ENCODE data around the gene TP53BP2.

The TP53BP2 gene

DNA sequence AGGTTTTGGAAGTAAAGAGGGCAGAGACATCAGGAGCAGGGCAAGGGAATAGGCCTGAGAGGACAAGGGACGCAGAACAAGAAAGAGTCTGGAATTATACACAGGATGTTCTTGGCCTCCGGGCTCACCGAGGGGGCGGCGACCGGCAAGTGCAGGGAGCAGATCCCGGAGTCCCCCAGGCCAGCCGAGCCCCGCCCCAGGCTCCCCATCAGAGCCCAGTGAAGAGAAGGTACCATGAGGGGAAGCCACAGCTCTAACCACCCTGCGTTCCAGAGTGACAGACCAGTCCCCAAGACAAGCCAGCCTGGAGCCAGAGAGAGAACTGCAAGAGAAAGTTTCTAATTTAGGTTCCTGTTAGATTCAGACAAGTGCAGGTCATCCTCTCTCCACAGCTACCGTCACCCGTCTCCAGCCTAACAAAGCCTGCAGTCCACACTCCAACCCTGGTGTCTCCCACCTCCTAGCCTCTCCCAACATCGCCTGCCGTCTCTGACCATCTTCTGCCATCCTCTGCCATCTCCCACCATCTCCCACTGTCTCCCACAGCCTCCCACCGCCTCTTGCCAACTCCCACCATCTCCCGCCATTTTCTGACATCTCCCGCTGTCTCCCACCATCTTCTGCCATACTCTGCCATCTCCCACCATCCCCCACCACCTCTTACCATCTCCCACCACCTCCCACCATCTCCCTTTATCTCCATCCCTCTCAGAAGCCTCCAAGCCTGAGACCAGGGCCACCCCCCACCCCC is 90.9 kb downstream of the TP53BP2 start:
- Histone ChIP-seq H3K36me3 (ENCODE audit: insufficient read depth, low read length) (peaks cover 44% of the 10 kb centered on the region), H3K79me2 (ENCODE audit: control insufficient read depth, insufficient read depth, low read length, unreplicated experiment) (no peaks in the 10 kb centered on the region), H2AFZ (ENCODE audit: low read length, unreplicated experiment) (no peak overlapping the region), H3K27me3 (ENCODE audit: insufficient read depth, low read length) (no peaks in the 10 kb centered on the region), H3K4me3 (ENCODE audit: low read depth, low read length) (no peak overlapping the region), H3K27ac (ENCODE audit: low read depth, low read length) (no peak overlapping the region), H3K4me1 (ENCODE audit: control insufficient read depth, insufficient read depth, low read length, unreplicated experiment) (no peaks in the 10 kb centered on the region)

DNA sequence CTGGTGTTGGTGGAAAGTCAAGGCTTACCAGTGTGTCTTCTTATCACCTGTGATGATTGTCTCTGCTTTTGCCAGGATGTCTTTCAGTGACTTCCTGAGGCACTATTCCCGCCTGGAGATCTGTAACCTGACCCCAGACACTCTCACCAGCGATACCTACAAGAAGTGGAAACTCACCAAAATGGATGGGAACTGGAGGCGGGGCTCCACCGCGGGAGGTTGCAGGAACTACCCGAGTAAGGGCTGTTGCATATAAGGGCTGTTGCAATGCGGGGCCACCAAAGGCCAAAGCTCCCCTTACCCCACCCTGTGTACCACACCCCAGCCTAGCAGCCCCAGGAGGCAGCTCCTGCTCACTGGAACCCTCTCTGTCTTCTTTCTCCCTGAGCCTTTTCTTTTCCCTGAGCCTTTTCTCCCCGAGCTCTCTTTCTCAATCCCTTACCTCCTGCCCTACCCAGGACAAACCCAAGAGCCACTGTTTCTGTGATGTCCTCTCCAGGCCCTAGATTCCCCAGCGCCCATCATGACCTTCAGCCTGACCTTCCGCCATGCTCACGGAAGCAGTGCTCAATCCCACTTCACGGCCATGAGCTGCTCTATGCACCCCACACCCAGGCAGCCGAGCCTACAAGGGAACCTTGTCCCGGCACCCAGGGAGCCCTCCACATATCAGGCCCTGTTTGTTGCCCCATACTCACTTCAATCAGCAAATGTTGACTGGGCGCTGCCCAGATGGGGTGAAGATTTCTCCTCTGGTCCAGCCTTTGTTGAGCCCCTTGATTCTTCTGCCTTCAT is 92.8 kb downstream of the TP53BP2 start:
- Histone ChIP-seq H3K27me3 (ENCODE audit: insufficient read depth, low read length) (no peaks in the 10 kb centered on the region), H3K4me3 (ENCODE audit: low read depth, low read length) (no peak overlapping the region), H3K79me2 (ENCODE audit: control insufficient read depth, insufficient read depth, low read length, unreplicated experiment) (peaks cover 3% of the 10 kb centered on the region), H3K27ac (ENCODE audit: low read depth, low read length) (no peak overlapping the region), H3K36me3 (ENCODE audit: insufficient read depth, low read length) (peaks cover 42% of the 10 kb centered on the region), H3K4me1 (ENCODE audit: control insufficient read depth, insufficient read depth, low read length, unreplicated experiment) (peaks cover 11% of the 10 kb centered on the region), H2AFZ (ENCODE audit: low read length, unreplicated experiment) (no peak overlapping the region)

GRCh38 chr1:223751696-223752095 is 94.1 kb downstream of the TP53BP2 start:
- H3K36me3 ChIP-seq (ENCODE audit: insufficient read depth, low read length): peaks cover 44% of the 10 kb centered on the region
- H3K4me3 ChIP-seq (ENCODE audit: low read depth, low read length): no peak overlapping the region
- H2AFZ ChIP-seq (ENCODE audit: low read length, unreplicated experiment): no peak overlapping the region
- H3K79me2 ChIP-seq (ENCODE audit: control insufficient read depth, insufficient read depth, low read length, unreplicated experiment): peaks cover 3% of the 10 kb centered on the region
- H3K4me1 ChIP-seq (ENCODE audit: control insufficient read depth, insufficient read depth, low read length, unreplicated experiment): peaks cover 23% of the 10 kb centered on the region
- H3K27me3 ChIP-seq (ENCODE audit: insufficient read depth, low read length): no peaks in the 10 kb centered on the region
- H3K27ac ChIP-seq (ENCODE audit: low read depth, low read length): no peak overlapping the region

DNA sequence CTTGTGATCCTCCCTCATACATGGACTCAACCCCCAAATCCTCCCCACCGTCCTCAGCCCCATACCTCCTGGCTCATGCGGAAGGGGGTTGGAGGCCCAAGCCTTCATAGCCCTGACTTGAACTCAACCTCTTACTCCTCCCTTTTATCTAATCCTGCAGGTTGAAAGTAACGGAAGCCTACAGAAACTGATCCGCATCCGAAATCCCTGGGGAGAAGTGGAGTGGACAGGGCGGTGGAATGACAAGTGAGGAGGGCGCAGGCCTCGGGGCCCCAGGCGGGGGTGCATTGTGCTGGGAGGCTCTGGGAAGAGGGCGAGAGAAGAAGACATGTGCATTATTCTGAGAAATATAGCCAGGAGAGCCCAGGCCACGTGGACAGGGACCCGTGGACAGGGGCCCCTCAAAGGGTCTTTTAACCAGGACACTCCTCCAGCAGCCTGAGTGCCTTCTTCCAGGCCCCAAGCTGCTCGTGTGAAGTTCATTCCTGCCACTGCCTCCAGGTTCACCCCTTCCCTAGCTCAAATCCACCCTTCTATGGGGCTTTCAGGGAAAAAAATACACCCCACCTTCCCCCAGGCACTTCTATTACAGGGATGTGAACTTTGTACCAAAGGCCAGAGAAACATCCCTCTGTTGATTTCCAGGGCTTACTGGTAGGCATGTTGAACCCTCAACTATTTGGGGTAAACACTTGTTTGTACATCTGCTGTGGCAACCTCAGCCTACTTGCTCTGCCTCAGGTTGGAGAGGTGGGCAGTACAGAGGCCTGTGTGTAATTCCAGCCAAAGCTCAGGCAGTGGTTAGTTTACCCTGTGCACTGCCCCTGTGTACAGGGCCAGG is 94.8 kb downstream of the TP53BP2 start:
- no peak overlapping the region for H3K4me3 ChIP-seq (ENCODE audit: low read depth, low read length)
- peaks cover 27% of the 10 kb centered on the region for H3K4me1 ChIP-seq (ENCODE audit: control insufficient read depth, insufficient read depth, low read length, unreplicated experiment)
- no peak overlapping the region for H2AFZ ChIP-seq (ENCODE audit: low read length, unreplicated experiment)
- no peak overlapping the region for H3K27ac ChIP-seq (ENCODE audit: low read depth, low read length)
- peaks cover 3% of the 10 kb centered on the region for H3K79me2 ChIP-seq (ENCODE audit: control insufficient read depth, insufficient read depth, low read length, unreplicated experiment)
- no peaks in the 10 kb centered on the region for H3K27me3 ChIP-seq (ENCODE audit: insufficient read depth, low read length)
- H3K36me3 ChIP-seq (ENCODE audit: insufficient read depth, low read length): peaks cover 48% of the 10 kb centered on the region

- H3K27ac ChIP-seq (ENCODE audit: low read depth, low read length): peak overlapping the region; percentile 63; the same call in 1 of the 2 replicates
- peaks cover 3% of the 10 kb centered on the region for H3K79me2 ChIP-seq (ENCODE audit: control insufficient read depth, insufficient read depth, low read length, unreplicated experiment)
- no peak overlapping the region for H2AFZ ChIP-seq (ENCODE audit: low read length, unreplicated experiment)
- H3K4me1 ChIP-seq (ENCODE audit: control insufficient read depth, insufficient read depth, low read length, unreplicated experiment): peaks cover 32% of the 10 kb centered on the region
- no peaks in the 10 kb centered on the region for H3K27me3 ChIP-seq (ENCODE audit: insufficient read depth, low read length)
- no peak overlapping the region for H3K4me3 ChIP-seq (ENCODE audit: low read depth, low read length)
- H3K36me3 ChIP-seq (ENCODE audit: insufficient read depth, low read length): peaks cover 50% of the 10 kb centered on the region
These were observed 96.7 kb downstream of the TP53BP2 start for GRCh38 chr1:223748773-223749733.

GRCh38 chr1:223748405-223748772 is 97.4 kb downstream of the TP53BP2 start:
- Histone ChIP-seq H3K27ac (ENCODE audit: low read depth, low read length) (peak overlapping the region; percentile 63), H3K36me3 (ENCODE audit: insufficient read depth, low read length) (peaks cover 50% of the 10 kb centered on the region; the same call in 1 of the 2 replicates), H3K4me3 (ENCODE audit: low read depth, low read length) (no peak overlapping the region)

DNA sequence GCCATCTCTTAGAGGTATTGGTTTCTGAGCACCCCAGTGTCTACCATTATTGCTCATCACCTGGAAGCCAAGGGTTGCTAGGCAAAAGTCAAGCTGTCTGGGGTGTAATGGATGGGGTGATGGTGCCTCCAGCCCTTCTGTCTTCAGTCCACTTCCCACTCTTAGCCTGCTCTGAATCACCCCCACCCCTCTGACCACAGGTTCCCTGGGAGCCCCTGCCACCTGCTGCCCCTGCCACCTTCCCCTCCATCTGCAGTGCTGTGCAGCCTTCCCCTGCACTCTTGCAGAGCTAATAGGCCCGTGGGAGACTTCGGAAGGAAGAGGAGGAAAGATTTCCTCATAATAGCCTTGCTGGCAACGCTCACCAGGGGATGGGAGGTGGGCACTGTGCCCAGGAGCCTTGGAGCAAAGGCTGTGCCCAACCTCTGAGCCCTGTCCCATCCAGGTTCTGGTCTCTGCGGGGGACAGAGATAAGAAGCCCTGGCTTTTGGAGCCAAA is 97.9 kb downstream of the TP53BP2 start:
- H3K27ac ChIP-seq (ENCODE audit: low read depth, low read length): peak overlapping the region; percentile 63

More at GRCh38 chr1:223748405-223748772, 97.4 kb downstream of the TP53BP2 start:
- no peaks in the 10 kb centered on the region for H3K27me3 ChIP-seq (ENCODE audit: insufficient read depth, low read length)
- H3K79me2 ChIP-seq (ENCODE audit: control insufficient read depth, insufficient read depth, low read length, unreplicated experiment): peaks cover 10% of the 10 kb centered on the region
- peaks cover 32% of the 10 kb centered on the region for H3K4me1 ChIP-seq (ENCODE audit: control insufficient read depth, insufficient read depth, low read length, unreplicated experiment)
- no peak overlapping the region for H2AFZ ChIP-seq (ENCODE audit: low read length, unreplicated experiment)

GRCh38 chr1:223745731-223746130 is 100.0 kb downstream of the TP53BP2 start:
- H3K27ac ChIP-seq (ENCODE audit: low read depth, low read length): peak overlapping the region; percentile 14; the same call in 1 of the 2 replicates
- peaks cover 49% of the 10 kb centered on the region for H3K4me1 ChIP-seq (ENCODE audit: control insufficient read depth, insufficient read depth, low read length, unreplicated experiment)
- H2AFZ ChIP-seq (ENCODE audit: low read length, unreplicated experiment): no peak overlapping the region
- H3K79me2 ChIP-seq (ENCODE audit: control insufficient read depth, insufficient read depth, low read length, unreplicated experiment): peaks cover 29% of the 10 kb centered on the region
- H3K36me3 ChIP-seq (ENCODE audit: insufficient read depth, low read length): peaks cover 53% of the 10 kb centered on the region; the same call in 1 of the 2 replicates
- H3K27me3 ChIP-seq (ENCODE audit: insufficient read depth, low read length): no peaks in the 10 kb centered on the region
- H3K4me3 ChIP-seq (ENCODE audit: low read depth, low read length): no peak overlapping the region

More for the DNA sequence above, 97.9 kb downstream of the TP53BP2 start:
- Histone ChIP-seq H3K4me1 (ENCODE audit: control insufficient read depth, insufficient read depth, low read length, unreplicated experiment) (peaks cover 35% of the 10 kb centered on the region), H3K27me3 (ENCODE audit: insufficient read depth, low read length) (no peaks in the 10 kb centered on the region), H3K36me3 (ENCODE audit: insufficient read depth, low read length) (peaks cover 48% of the 10 kb centered on the region; the same call in 1 of the 2 replicates), H3K4me3 (ENCODE audit: low read depth, low read length) (no peak overlapping the region), H2AFZ (ENCODE audit: low read length, unreplicated experiment) (no peak overlapping the region), H3K79me2 (ENCODE audit: control insufficient read depth, insufficient read depth, low read length, unreplicated experiment) (peaks cover 15% of the 10 kb centered on the region)

GRCh38 chr1:223742856-223743517 is 102.8 kb downstream of the TP53BP2 start:
- H3K36me3 ChIP-seq (ENCODE audit: insufficient read depth, low read length): peaks cover 39% of the 10 kb centered on the region; the same call in 1 of the 2 replicates

More at GRCh38 chr1:223742856-223743517, 102.8 kb downstream of the TP53BP2 start:
- Histone ChIP-seq H3K27me3 (ENCODE audit: insufficient read depth, low read length) (no peaks in the 10 kb centered on the region), H3K79me2 (ENCODE audit: control insufficient read depth, insufficient read depth, low read length, unreplicated experiment) (peaks cover 48% of the 10 kb centered on the region), H3K4me1 (ENCODE audit: control insufficient read depth, insufficient read depth, low read length, unreplicated experiment) (peaks cover 44% of the 10 kb centered on the region), H3K27ac (ENCODE audit: low read depth, low read length) (peak overlapping the region; percentile 44; the same call in 1 of the 2 replicates), H2AFZ (ENCODE audit: low read length, unreplicated experiment) (no peak overlapping the region), H3K4me3 (ENCODE audit: low read depth, low read length) (no peak overlapping the region)

Data from ACC112 (cell line).